ENCODE results near the gene MARCHF6. TPM values are rescaled to one million over a fixed set of nuclear protein-coding genes. Genes with fewer than 3 reads are reported as not detected.

Gene MARCHF6
- total and polyA plus RNA-seq, 9 of the 15 experiments (the other 6 are each of a cell fraction or from before 2014, with no cell fraction given): 74.1 to 456 (median 116) TPM

DNA sequence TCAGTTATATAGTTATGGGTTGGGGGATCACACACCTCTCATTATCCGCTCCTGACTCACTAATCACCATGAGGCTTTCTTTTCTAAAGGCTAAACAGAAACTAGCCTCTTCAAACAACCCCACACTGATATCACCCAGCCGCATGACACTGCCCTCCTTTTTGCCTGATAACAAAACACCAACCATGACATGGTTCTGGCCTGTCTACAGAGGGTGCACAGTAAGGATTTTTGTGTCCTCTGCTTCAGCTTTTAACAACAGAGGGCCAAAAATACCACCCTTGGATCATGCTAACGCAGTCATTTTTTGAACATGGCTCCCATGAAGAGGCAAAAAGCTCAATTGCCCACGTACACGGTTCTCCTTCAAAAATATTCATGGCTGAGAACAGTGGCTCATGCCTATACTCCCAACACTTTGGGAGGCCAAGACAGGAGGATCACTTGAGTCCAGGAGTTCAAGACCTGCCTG, 49.8 kb upstream of the MARCHF6 start (continued):
- TF ChIP-seq, protein P1, sequence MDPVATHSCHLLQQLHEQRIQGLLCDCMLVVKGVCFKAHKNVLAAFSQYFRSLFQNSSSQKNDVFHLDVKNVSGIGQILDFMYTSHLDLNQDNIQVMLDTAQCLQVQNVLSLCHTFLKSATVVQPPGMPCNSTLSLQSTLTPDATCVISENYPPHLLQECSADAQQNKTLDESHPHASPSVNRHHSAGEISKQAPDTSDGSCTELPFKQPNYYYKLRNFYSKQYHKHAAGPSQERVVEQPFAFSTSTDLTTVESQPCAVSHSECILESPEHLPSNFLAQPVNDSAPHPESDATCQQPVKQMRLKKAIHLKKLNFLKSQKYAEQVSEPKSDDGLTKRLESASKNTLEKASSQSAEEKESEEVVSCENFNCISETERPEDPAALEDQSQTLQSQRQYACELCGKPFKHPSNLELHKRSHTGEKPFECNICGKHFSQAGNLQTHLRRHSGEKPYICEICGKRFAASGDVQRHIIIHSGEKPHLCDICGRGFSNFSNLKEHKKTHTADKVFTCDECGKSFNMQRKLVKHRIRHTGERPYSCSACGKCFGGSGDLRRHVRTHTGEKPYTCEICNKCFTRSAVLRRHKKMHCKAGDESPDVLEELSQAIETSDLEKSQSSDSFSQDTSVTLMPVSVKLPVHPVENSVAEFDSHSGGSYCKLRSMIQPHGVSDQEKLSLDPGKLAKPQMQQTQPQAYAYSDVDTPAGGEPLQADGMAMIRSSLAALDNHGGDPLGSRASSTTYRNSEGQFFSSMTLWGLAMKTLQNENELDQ (CRISPR knock-in tag; IDR thresholded peaks at IDR 0.05; ENCODE audit: borderline replicate concordance): no peak
- TF ChIP-seq ZKSCAN3 (CRISPR knock-in tag; IDR thresholded peaks at IDR 0.05): 0 out of 2 replicates have a peak, but pooled peaks have one; percentile 51
- TF ChIP-seq TARDBP (IDR thresholded peaks at IDR 0.05): no peak
- TF ChIP-seq ZFP36 (IDR thresholded peaks at IDR 0.05; ENCODE audit: low read depth, low read length, partially characterized antibody): no peak
- TF ChIP-seq TAL1 (IDR thresholded peaks at IDR 0.05): peak; percentile 51; the same call in 1 of the 2 replicates
- no peak for TF ChIP-seq XRCC3 (IDR thresholded peaks at IDR 0.05)
- TF ChIP-seq KLF6 (CRISPR knock-in tag; IDR thresholded peaks at IDR 0.05; ENCODE audit: borderline replicate concordance): peak; percentile 94
- TF ChIP-seq ETV5 (CRISPR knock-in tag; IDR thresholded peaks at IDR 0.05; ENCODE audit: low read depth): peak; percentile 56; the same call in 1 of the 2 replicates
- no peak for TF ChIP-seq ASH1L (IDR thresholded peaks at IDR 0.05; ENCODE audit: borderline replicate concordance, low read depth, partially characterized antibody)
- no peak for TF ChIP-seq TSC22D4 (tag; IDR thresholded peaks at IDR 0.05)
- no peak for TF ChIP-seq ELF2 (CRISPR knock-in tag; IDR thresholded peaks at IDR 0.05)
- TF ChIP-seq, protein P2, sequence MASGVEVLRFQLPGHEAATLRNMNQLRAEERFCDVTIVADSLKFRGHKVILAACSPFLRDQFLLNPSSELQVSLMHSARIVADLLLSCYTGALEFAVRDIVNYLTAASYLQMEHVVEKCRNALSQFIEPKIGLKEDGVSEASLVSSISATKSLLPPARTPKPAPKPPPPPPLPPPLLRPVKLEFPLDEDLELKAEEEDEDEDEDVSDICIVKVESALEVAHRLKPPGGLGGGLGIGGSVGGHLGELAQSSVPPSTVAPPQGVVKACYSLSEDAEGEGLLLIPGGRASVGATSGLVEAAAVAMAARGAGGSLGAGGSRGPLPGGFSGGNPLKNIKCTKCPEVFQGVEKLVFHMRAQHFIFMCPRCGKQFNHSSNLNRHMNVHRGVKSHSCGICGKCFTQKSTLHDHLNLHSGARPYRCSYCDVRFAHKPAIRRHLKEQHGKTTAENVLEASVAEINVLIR (CRISPR knock-in tag; IDR thresholded peaks at IDR 0.05): peak; percentile 75
- TF ChIP-seq HEY1 (CRISPR knock-in tag; IDR thresholded peaks at IDR 0.05; ENCODE audit: borderline replicate concordance): no peak
- TF ChIP-seq NR3C1 (CRISPR knock-in tag; IDR thresholded peaks at IDR 0.05): no peak
- no peak for TF ChIP-seq FOXA1 (IDR thresholded peaks at IDR 0.05; ENCODE audit: borderline replicate concordance)
- TF ChIP-seq, protein P3, sequence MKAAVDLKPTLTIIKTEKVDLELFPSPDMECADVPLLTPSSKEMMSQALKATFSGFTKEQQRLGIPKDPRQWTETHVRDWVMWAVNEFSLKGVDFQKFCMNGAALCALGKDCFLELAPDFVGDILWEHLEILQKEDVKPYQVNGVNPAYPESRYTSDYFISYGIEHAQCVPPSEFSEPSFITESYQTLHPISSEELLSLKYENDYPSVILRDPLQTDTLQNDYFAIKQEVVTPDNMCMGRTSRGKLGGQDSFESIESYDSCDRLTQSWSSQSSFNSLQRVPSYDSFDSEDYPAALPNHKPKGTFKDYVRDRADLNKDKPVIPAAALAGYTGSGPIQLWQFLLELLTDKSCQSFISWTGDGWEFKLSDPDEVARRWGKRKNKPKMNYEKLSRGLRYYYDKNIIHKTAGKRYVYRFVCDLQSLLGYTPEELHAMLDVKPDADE (conservative IDR thresholded peaks at IDR 0.05; ENCODE audit: control insufficient read depth, low read depth, low read length): no peak
- TF ChIP-seq PHF20 (IDR thresholded peaks at IDR 0.05; ENCODE audit: partially characterized antibody): no peak
- no peak for TF ChIP-seq ZNF384 (IDR thresholded peaks at IDR 0.05; ENCODE audit: low read depth, low read length)
- TF ChIP-seq LARP7 (IDR thresholded peaks at IDR 0.05): no peak
- TF ChIP-seq, protein P4, sequence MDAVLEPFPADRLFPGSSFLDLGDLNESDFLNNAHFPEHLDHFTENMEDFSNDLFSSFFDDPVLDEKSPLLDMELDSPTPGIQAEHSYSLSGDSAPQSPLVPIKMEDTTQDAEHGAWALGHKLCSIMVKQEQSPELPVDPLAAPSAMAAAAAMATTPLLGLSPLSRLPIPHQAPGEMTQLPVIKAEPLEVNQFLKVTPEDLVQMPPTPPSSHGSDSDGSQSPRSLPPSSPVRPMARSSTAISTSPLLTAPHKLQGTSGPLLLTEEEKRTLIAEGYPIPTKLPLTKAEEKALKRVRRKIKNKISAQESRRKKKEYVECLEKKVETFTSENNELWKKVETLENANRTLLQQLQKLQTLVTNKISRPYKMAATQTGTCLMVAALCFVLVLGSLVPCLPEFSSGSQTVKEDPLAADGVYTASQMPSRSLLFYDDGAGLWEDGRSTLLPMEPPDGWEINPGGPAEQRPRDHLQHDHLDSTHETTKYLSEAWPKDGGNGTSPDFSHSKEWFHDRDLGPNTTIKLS (IDR thresholded peaks at IDR 0.05; ENCODE audit: borderline replicate concordance, low read depth): peak; percentile 25; the same call in 1 of the 2 replicates
- TF ChIP-seq POLR2AphosphoS2 (IDR thresholded peaks at IDR 0.05; ENCODE audit: low read length): no peak
